ENCODE data around the gene RPL23. TPM values are rescaled to one million over a fixed set of nuclear protein-coding genes. Genes with fewer than 3 reads are reported as not detected.

The RPL23 gene
- total and polyA plus RNA-seq, 9 of the 15 experiments (the other 6 are each of a cell fraction or from before 2014, with no cell fraction given): 1,745 to 3,667 (median 3,096) TPM

GRCh38 chr17:38900978-38901656 is 47.6 kb upstream of the RPL23 start (continued):
- no peak for TF ChIP-seq U2AF2 (optimal IDR thresholded peaks at IDR 0.05; ENCODE audit: low read depth, low read length)
- no peak for TF ChIP-seq GATAD2B (IDR thresholded peaks at IDR 0.05; ENCODE audit: borderline replicate concordance)
- no peak for TF ChIP-seq PCBP2 (IDR thresholded peaks at IDR 0.05; ENCODE audit: low read depth, low read length, poor library complexity, severe bottlenecking)
- peak; percentile 46; the same call in 1 of the 2 replicates for TF ChIP-seq HES1 (IDR thresholded peaks at IDR 0.05; ENCODE audit: low read depth)
- TF ChIP-seq SIX5 (IDR thresholded peaks at IDR 0.05; ENCODE audit: borderline replicate concordance in 1 of 2, insufficient read depth in 1 of 2, low read depth in 1 of 2, low read length in 2 of 2): no peak
- peak; percentile 97 for TF ChIP-seq CEBPB (tag; IDR thresholded peaks at IDR 0.05)
- TF ChIP-seq JUNB (CRISPR knock-in tag; conservative IDR thresholded peaks at IDR 0.05): no peak
- no peak for TF ChIP-seq CGGBP1 (CRISPR knock-in tag; IDR thresholded peaks at IDR 0.05)
- no peak for TF ChIP-seq ZNF644 (tag; IDR thresholded peaks at IDR 0.05; ENCODE audit: low read depth)
- TF ChIP-seq RBM39 (optimal IDR thresholded peaks at IDR 0.05; ENCODE audit: low read depth, low read length): no peak
- peak; percentile 39 for TF ChIP-seq NEUROD1 (IDR thresholded peaks at IDR 0.05; ENCODE audit: borderline replicate concordance, low read depth, low read length, partially characterized antibody)
- TF ChIP-seq ZC3H8 (IDR thresholded peaks at IDR 0.05): no peak
- no peak for TF ChIP-seq TFAM (CRISPR knock-in tag; conservative IDR thresholded peaks at IDR 0.05)
- no peak for TF ChIP-seq HNRNPUL1 (IDR thresholded peaks at IDR 0.05; ENCODE audit: low read length)
- peak; percentile 57 for TF ChIP-seq BRF2 (IDR thresholded peaks at IDR 0.05; ENCODE audit: borderline replicate concordance, insufficient read depth, insufficient read length)
- no peak for TF ChIP-seq SP1 (CRISPR knock-in tag; IDR thresholded peaks at IDR 0.05)
- peak; percentile 37; the same call in 1 of the 2 replicates for TF ChIP-seq SMAD4 (CRISPR knock-in tag; conservative IDR thresholded peaks at IDR 0.05)
- no peak for TF ChIP-seq SMARCA5 (IDR thresholded peaks at IDR 0.05)
- no peak for TF ChIP-seq MYBL2 (IDR thresholded peaks at IDR 0.05; ENCODE audit: low read depth)
- TF ChIP-seq MYBL2 (CRISPR knock-in tag; IDR thresholded peaks at IDR 0.05; ENCODE audit: borderline replicate concordance): no peak
- no peak for TF ChIP-seq E4F1 (CRISPR knock-in tag; IDR thresholded peaks at IDR 0.05; ENCODE audit: borderline replicate concordance)
- TF ChIP-seq ETV5 (CRISPR knock-in tag; IDR thresholded peaks at IDR 0.05; ENCODE audit: low read depth): no peak
